ENCODE data around the gene LCE5A.
"Not testable (repeated sequence)": the region's sequence is repeated elsewhere in the genome, so short reads cannot be mapped to it uniquely, and the experiment has no call there.

LCE5A gene

GRCh38 chr1:152517237-152517811, 6.7 kb downstream of the LCE5A start:
- no peak for DNase-seq

GRCh38 chr1:152519851-152520250, 9.2 kb downstream of the LCE5A start:
- no peak for DNase-seq

GRCh38 chr1:152520561-152521090, 10.0 kb downstream of the LCE5A start:
- DNase-seq = no peak

- DNase-seq = no peak
These were observed 14.6 kb downstream of the LCE5A start for GRCh38 chr1:152525080-152525641.

GRCh38 chr1:152533327-152533938, 22.8 kb downstream of the LCE5A start:
- peak; percentile 28 to 61 for DNase-seq

- no peak for DNase-seq
These were observed 25.2 kb downstream of the LCE5A start for GRCh38 chr1:152535774-152536173.

- DNase-seq = no peak
These were observed 26.9 kb downstream of the LCE5A start for GRCh38 chr1:152537496-152537895.

- DNase-seq = no peak
These were observed 29.3 kb downstream of the LCE5A start for GRCh38 chr1:152539901-152540300.

GRCh38 chr1:152543820-152544219, 33.2 kb downstream of the LCE5A start:
- no peak for DNase-seq

- DNase-seq = no peak
These were observed 36.1 kb downstream of the LCE5A start for GRCh38 chr1:152546704-152547103.

GRCh38 chr1:152548358-152548757, 37.8 kb downstream of the LCE5A start:
- not testable (repeated sequence) for DNase-seq
